ENCODE results near the gene KRTAP10-1.

Gene KRTAP10-1

DNA sequence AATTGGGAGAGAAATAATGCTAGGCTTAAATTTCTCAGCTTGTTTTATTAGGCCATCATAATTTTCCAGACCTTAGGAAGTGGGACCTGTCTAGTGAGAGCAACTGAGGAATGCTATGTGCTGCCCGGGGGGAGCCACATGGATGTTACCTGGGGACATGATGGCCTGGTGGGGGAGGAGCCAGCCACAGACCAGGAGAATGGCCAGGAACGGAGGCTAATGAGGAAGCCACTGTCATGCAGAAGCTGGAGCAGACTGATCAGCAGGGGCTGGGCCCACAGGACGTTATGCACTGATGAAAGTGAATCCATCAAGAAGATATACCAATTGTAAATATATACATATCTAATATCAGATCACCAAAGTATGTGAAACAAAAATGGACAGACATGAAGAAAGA is 4.6 kb upstream of the KRTAP10-1 start:
- no peak for DNase-seq (ENCODE audit: low read depth)
- TF ChIP-seq CTCF (IDR thresholded peaks at IDR 0.05; ENCODE audit: insufficient read depth, low read depth, low read length, missing control alignments), result no peak
- H3K4me3 ChIP-seq (ENCODE audit: low read length), result no peak overlapping the region

DNA sequence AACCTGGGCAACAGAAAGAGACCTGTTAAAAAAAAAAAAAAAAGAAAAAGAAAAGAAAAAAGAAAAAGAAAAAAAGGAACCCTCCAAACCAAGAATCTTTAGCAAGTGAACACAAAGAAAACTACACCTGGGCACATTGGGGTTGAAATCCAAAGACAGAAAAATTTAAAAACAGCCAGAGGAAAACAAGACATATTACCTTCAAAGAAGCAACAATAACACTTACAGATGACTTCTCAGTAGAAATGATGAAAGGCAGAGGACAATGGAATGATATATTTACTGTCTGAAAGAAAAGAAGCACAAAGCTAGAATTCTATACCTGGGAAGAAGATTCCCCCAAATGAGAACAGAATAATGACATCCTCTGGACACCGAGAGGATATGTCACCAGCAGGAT is 2.7 kb upstream of the KRTAP10-1 start:
- no peak for DNase-seq (ENCODE audit: low read depth)
- no peak overlapping the region for H3K4me3 ChIP-seq (ENCODE audit: low read length)
- TF ChIP-seq CTCF (IDR thresholded peaks at IDR 0.05; ENCODE audit: insufficient read depth, low read depth, low read length, missing control alignments), result no peak

GRCh38 chr21:44540741-44541288 is 820 bp upstream of the KRTAP10-1 start:
- no peak for TF ChIP-seq CTCF (IDR thresholded peaks at IDR 0.05; ENCODE audit: insufficient read depth, low read depth, low read length, missing control alignments)
- no peak overlapping the region for H3K4me3 ChIP-seq (ENCODE audit: low read length)
- no peak for DNase-seq (ENCODE audit: low read depth)

- no peak overlapping the region for H3K4me3 ChIP-seq (ENCODE audit: low read length)
- DNase-seq (ENCODE audit: low read depth), result no peak
- no peak for TF ChIP-seq CTCF (IDR thresholded peaks at IDR 0.05; ENCODE audit: insufficient read depth, low read depth, low read length, missing control alignments)
Observed at GRCh38 chr21:44539046-44539445, 949 bp downstream of the KRTAP10-1 start.

GRCh38 chr21:44537930-44538911 is 1.8 kb downstream of the KRTAP10-1 start:
- no peak overlapping the region for H3K4me3 ChIP-seq (ENCODE audit: low read length)
- TF ChIP-seq CTCF (IDR thresholded peaks at IDR 0.05; ENCODE audit: insufficient read depth, low read depth, low read length, missing control alignments), result no peak
- DNase-seq (ENCODE audit: low read depth), result no peak

- TF ChIP-seq CTCF (IDR thresholded peaks at IDR 0.05; ENCODE audit: insufficient read depth, low read depth, low read length, missing control alignments), result no peak
- no peak for DNase-seq (ENCODE audit: low read depth)
- H3K4me3 ChIP-seq (ENCODE audit: low read length), result no peak overlapping the region
Observed at GRCh38 chr21:44535963-44536362, 4.0 kb downstream of the KRTAP10-1 start.
